ENCODE results near the gene VPREB1. TPM values are rescaled to one million over a fixed set of nuclear protein-coding genes. Genes with fewer than 3 reads are reported as not detected.
"Not testable (repeated sequence)": the region's sequence is repeated elsewhere in the genome, so short reads cannot be mapped to it uniquely, and the experiment has no call there.

The VPREB1 gene
- total RNA-seq, 4 donors from 2014 or later, result not detected

- 28% methylated on average over 3 of the region's 3 CpGs for WGBS
- H3K4me3 ChIP-seq; DNase-seq (ENCODE audit: extremely low spot score); intact Hi-C loops (cut with DNase I); H3K27me3 ChIP-seq; H3K27ac ChIP-seq (replicated peaks in 1 of 4); H3K4me1 ChIP-seq; H3K9me3 ChIP-seq; H3K36me3 ChIP-seq: not testable (repeated sequence)
Observed at GRCh38 chr22:22262332-22263074, 17.9 kb downstream of the VPREB1 start.

GRCh38 chr22:22263823-22264222 is 19.2 kb downstream of the VPREB1 start:
- H3K9me3 ChIP-seq, H3K4me1 ChIP-seq: not testable (repeated sequence)

GRCh38 chr22:22270036-22270676 is 25.6 kb downstream of the VPREB1 start:
- intact Hi-C loops (cut with DNase I); H3K27me3 ChIP-seq; H3K4me3 ChIP-seq; H3K4me1 ChIP-seq; H3K9me3 ChIP-seq; H3K36me3 ChIP-seq; H3K27ac ChIP-seq (replicated peaks in 1 of 4); DNase-seq (ENCODE audit: extremely low spot score): not testable (repeated sequence)
- WGBS, result 89% methylated on average over 6 of the region's 7 CpGs

More at GRCh38 chr22:22263823-22264222, 19.2 kb downstream of the VPREB1 start:
- DNase-seq (ENCODE audit: extremely low spot score); H3K4me3 ChIP-seq; H3K27me3 ChIP-seq; H3K36me3 ChIP-seq; intact Hi-C loops (cut with DNase I); H3K27ac ChIP-seq (replicated peaks in 1 of 4): not testable (repeated sequence)
- WGBS, result 93% methylated on average over 3 of the region's 3 CpGs

GRCh38 chr22:22277423-22277822 is 32.8 kb downstream of the VPREB1 start:
- H3K4me3 ChIP-seq; intact Hi-C loops (cut with DNase I); H3K4me1 ChIP-seq; DNase-seq (ENCODE audit: extremely low spot score); H3K27ac ChIP-seq (replicated peaks in 1 of 4); H3K9me3 ChIP-seq; H3K27me3 ChIP-seq; H3K36me3 ChIP-seq: not testable (repeated sequence)
- WGBS, result 96% methylated on average over 4 of the region's 4 CpGs

- DNase-seq (ENCODE audit: extremely low spot score); H3K27me3 ChIP-seq; H3K9me3 ChIP-seq; H3K4me1 ChIP-seq; intact Hi-C loops (cut with DNase I); H3K36me3 ChIP-seq; H3K27ac ChIP-seq (replicated peaks in 1 of 4); H3K4me3 ChIP-seq: not testable (repeated sequence)
Observed at GRCh38 chr22:22284962-22285756, 40.6 kb downstream of the VPREB1 start.

- H3K4me3 ChIP-seq; intact Hi-C loops (cut with DNase I); H3K27ac ChIP-seq (replicated peaks in 1 of 4); H3K4me1 ChIP-seq; DNase-seq (ENCODE audit: extremely low spot score); H3K9me3 ChIP-seq; H3K27me3 ChIP-seq: not testable (repeated sequence)
- WGBS, result 100% methylated on average over 1 of the region's 1 CpG
- H3K36me3 ChIP-seq, result peaks cover 0 to 19% (median 6%) of the 10 kb centered on the region in 4 donors
Observed at GRCh38 chr22:22286390-22287105, 42.0 kb downstream of the VPREB1 start.

- H3K4me1 ChIP-seq; H3K9me3 ChIP-seq; H3K4me3 ChIP-seq; DNase-seq (ENCODE audit: extremely low spot score); H3K27ac ChIP-seq (replicated peaks in 1 of 4); H3K27me3 ChIP-seq; intact Hi-C loops (cut with DNase I): not testable (repeated sequence)
- WGBS, result 97% methylated on average over 5 of the region's 5 CpGs
- H3K36me3 ChIP-seq, result peaks cover 0 to 24% (median 9%) of the 10 kb centered on the region in 4 donors
Observed at GRCh38 chr22:22287106-22287626, 42.6 kb downstream of the VPREB1 start.

GRCh38 chr22:22289666-22290065 is 45.1 kb downstream of the VPREB1 start:
- H3K4me1 ChIP-seq; H3K27me3 ChIP-seq; H3K27ac ChIP-seq (replicated peaks in 1 of 4); H3K4me3 ChIP-seq; DNase-seq (ENCODE audit: extremely low spot score); H3K9me3 ChIP-seq; intact Hi-C loops (cut with DNase I): not testable (repeated sequence)
- 100% methylated on average over 8 of the region's 8 CpGs for WGBS
- peaks cover 0 to 42% (median 23%) of the 10 kb centered on the region in 4 donors for H3K36me3 ChIP-seq

GRCh38 chr22:22291129-22291806 is 46.7 kb downstream of the VPREB1 start:
- WGBS, result 94% methylated on average over 3 of the region's 3 CpGs
- peaks cover 0 to 46% (median 24%) of the 10 kb centered on the region in 4 donors for H3K36me3 ChIP-seq
- intact Hi-C loops (cut with DNase I); H3K27ac ChIP-seq (replicated peaks in 1 of 4); H3K4me1 ChIP-seq; H3K4me3 ChIP-seq; H3K27me3 ChIP-seq; DNase-seq (ENCODE audit: extremely low spot score); H3K9me3 ChIP-seq: not testable (repeated sequence)

GRCh38 chr22:22292656-22293055 is 48.1 kb downstream of the VPREB1 start:
- H3K9me3 ChIP-seq; H3K27ac ChIP-seq (replicated peaks in 1 of 4); H3K4me3 ChIP-seq; H3K4me1 ChIP-seq; DNase-seq (ENCODE audit: extremely low spot score); H3K27me3 ChIP-seq; intact Hi-C loops (cut with DNase I): not testable (repeated sequence)
- WGBS, result 100% methylated on average over 2 of the region's 3 CpGs
- peaks cover 0 to 46% (median 24%) of the 10 kb centered on the region in 4 donors for H3K36me3 ChIP-seq

GRCh38 chr22:22293436-22293835 is 48.9 kb downstream of the VPREB1 start:
- intact Hi-C loops (cut with DNase I); H3K27me3 ChIP-seq; H3K4me1 ChIP-seq; H3K4me3 ChIP-seq; H3K27ac ChIP-seq (replicated peaks in 1 of 4); H3K9me3 ChIP-seq; DNase-seq (ENCODE audit: extremely low spot score): not testable (repeated sequence)
- WGBS, result 100% methylated on average over 4 of the region's 7 CpGs
- H3K36me3 ChIP-seq, result peaks cover 0 to 46% (median 24%) of the 10 kb centered on the region in 4 donors
